ENCODE results near the gene FLNB. TPM values are rescaled to one million over a fixed set of nuclear protein-coding genes. Genes with fewer than 3 reads are reported as not detected.

FLNB gene
- total and polyA plus RNA-seq, 2 experiments from 2014 or later, result 60.6 to 186 TPM

- 64 to 66% methylated on average over 4 of the region's 4 CpGs for WGBS, 2 experiments (ENCODE audit: low coverage in 1 of 2, low lambda C conversion rate in 2 of 2, missing lambda C conversion rate in 2 of 2)
- in situ Hi-C loops (cut with MboI), result no loop called here
- DNase-seq, result peak; percentile 85
Observed at GRCh38 chr3:58032186-58032585, 24.0 kb downstream of the FLNB start.

GRCh38 chr3:58034738-58035523 is 26.7 kb downstream of the FLNB start:
- H3K36me3 ChIP-seq (ENCODE audit: low read depth), result no peaks in the 10 kb centered on the region
- peaks cover 40% of the 10 kb centered on the region for H3K4me1 ChIP-seq (ENCODE audit: insufficient read depth)
- no peak for TF ChIP-seq EZH2phosphoT487 (IDR thresholded peaks at IDR 0.05; ENCODE audit: insufficient read depth, low read depth)
- TF ChIP-seq EZH2 (IDR thresholded peaks at IDR 0.05; ENCODE audit: insufficient read depth, poor library complexity, severe bottlenecking), result no peak
- H3K9ac ChIP-seq, result peak overlapping the region; percentile 32
- no peaks in the 10 kb centered on the region for H3K9me2 ChIP-seq (ENCODE audit: insufficient read depth)
- 56 to 58% methylated on average over 6 of the region's 6 CpGs for WGBS, 2 experiments (ENCODE audit: low coverage in 1 of 2, low lambda C conversion rate in 2 of 2, missing lambda C conversion rate in 2 of 2)
- H3K4me2 ChIP-seq (ENCODE audit: unreplicated experiment), result peak overlapping the region; percentile 49
- no peaks in the 10 kb centered on the region for H4K20me1 ChIP-seq (ENCODE audit: insufficient read depth)
- no peaks in the 10 kb centered on the region for H3K9me3 ChIP-seq (ENCODE audit: low read depth)
- no peaks in the 10 kb centered on the region for H3K27me3 ChIP-seq (replicated peaks; ENCODE audit: insufficient read depth)
- peaks cover 100% of the 10 kb centered on the region for H3K79me2 ChIP-seq (ENCODE audit: insufficient read depth)
- H3F3A ChIP-seq (ENCODE audit: insufficient read depth), result peaks cover 48% of the 10 kb centered on the region
- H3K4me3 ChIP-seq, result no peak overlapping the region
- no peak overlapping the region for H2AFZ ChIP-seq
- DNase-seq, result no peak
- peak overlapping the region; percentile 64 for H3K27ac ChIP-seq
- in situ Hi-C loops (cut with MboI), result no loop called here

More at GRCh38 chr3:58032186-58032585, 24.0 kb downstream of the FLNB start:
- Histone ChIP-seq H3K4me2 (ENCODE audit: unreplicated experiment) (no peak overlapping the region), H3F3A (ENCODE audit: insufficient read depth) (peaks cover 44% of the 10 kb centered on the region), H3K36me3 (ENCODE audit: low read depth) (no peaks in the 10 kb centered on the region), H3K9me2 (ENCODE audit: insufficient read depth) (no peaks in the 10 kb centered on the region), H3K9ac (peak overlapping the region; percentile 51), H3K27ac (peak overlapping the region; percentile 70), H3K9me3 (ENCODE audit: low read depth) (no peaks in the 10 kb centered on the region), H3K27me3 (replicated peaks; ENCODE audit: insufficient read depth) (no peaks in the 10 kb centered on the region), H3K4me1 (ENCODE audit: insufficient read depth) (peaks cover 34% of the 10 kb centered on the region), H3K4me3 (no peak overlapping the region), H4K20me1 (ENCODE audit: insufficient read depth) (no peaks in the 10 kb centered on the region; the same call in 1 of the 2 replicates), H3K79me2 (ENCODE audit: insufficient read depth) (peaks cover 100% of the 10 kb centered on the region), H2AFZ (no peak overlapping the region)
- TF ChIP-seq EZH2 (IDR thresholded peaks at IDR 0.05; ENCODE audit: insufficient read depth, poor library complexity, severe bottlenecking) (no peak), EZH2phosphoT487 (IDR thresholded peaks at IDR 0.05; ENCODE audit: insufficient read depth, low read depth) (no peak)

- in situ Hi-C loops (cut with MboI), result no loop called here
- peak overlapping the region; percentile 64 for H3K27ac ChIP-seq
- no peak overlapping the region for H2AFZ ChIP-seq
- WGBS, 2 experiments (ENCODE audit: low coverage in 1 of 2, low lambda C conversion rate in 2 of 2, missing lambda C conversion rate in 2 of 2), result 28 to 30% methylated on average over 11 of the region's 11 CpGs
- TF ChIP-seq EZH2phosphoT487 (IDR thresholded peaks at IDR 0.05; ENCODE audit: insufficient read depth, low read depth) (no peak), EZH2 (IDR thresholded peaks at IDR 0.05; ENCODE audit: insufficient read depth, poor library complexity, severe bottlenecking) (no peak)
- H3K79me2 ChIP-seq (ENCODE audit: insufficient read depth), result peaks cover 100% of the 10 kb centered on the region
- peak overlapping the region; percentile 11; the same call in 1 of the 2 replicates for H3K4me3 ChIP-seq
- no peaks in the 10 kb centered on the region for H4K20me1 ChIP-seq (ENCODE audit: insufficient read depth)
- no peaks in the 10 kb centered on the region for H3K27me3 ChIP-seq (replicated peaks; ENCODE audit: insufficient read depth)
- DNase-seq, result peak; percentile 76
- peak overlapping the region; percentile 49 for H3K4me2 ChIP-seq (ENCODE audit: unreplicated experiment)
- H3K36me3 ChIP-seq (ENCODE audit: low read depth), result no peaks in the 10 kb centered on the region
- no peaks in the 10 kb centered on the region for H3K9me3 ChIP-seq (ENCODE audit: low read depth)
- H3K9me2 ChIP-seq (ENCODE audit: insufficient read depth), result no peaks in the 10 kb centered on the region
- H3K9ac ChIP-seq, result peak overlapping the region; percentile 47
- peaks cover 46% of the 10 kb centered on the region for H3F3A ChIP-seq (ENCODE audit: insufficient read depth)
- peaks cover 42% of the 10 kb centered on the region for H3K4me1 ChIP-seq (ENCODE audit: insufficient read depth)
Observed at GRCh38 chr3:58035524-58036255, 27.5 kb downstream of the FLNB start.

- peaks cover 50% of the 10 kb centered on the region for H3K4me1 ChIP-seq (ENCODE audit: insufficient read depth)
- peaks cover 100% of the 10 kb centered on the region for H3K79me2 ChIP-seq (ENCODE audit: insufficient read depth)
- H3K4me2 ChIP-seq (ENCODE audit: unreplicated experiment), result peak overlapping the region; percentile 49
- in situ Hi-C loops (cut with MboI), result no loop called here
- no peak for TF ChIP-seq EZH2 (IDR thresholded peaks at IDR 0.05; ENCODE audit: insufficient read depth, poor library complexity, severe bottlenecking)
- H3K9ac ChIP-seq, result peak overlapping the region; percentile 47
- 0 out of 2 replicates have a peak overlapping the region, but pooled peaks have one; percentile 11 for H3K4me3 ChIP-seq
- H3K27ac ChIP-seq, result peak overlapping the region; percentile 64
- H4K20me1 ChIP-seq (ENCODE audit: insufficient read depth), result no peaks in the 10 kb centered on the region
- no peaks in the 10 kb centered on the region for H3K9me2 ChIP-seq (ENCODE audit: insufficient read depth)
- DNase-seq, result no peak
- no peak overlapping the region for H2AFZ ChIP-seq
- H3K9me3 ChIP-seq (ENCODE audit: low read depth), result no peaks in the 10 kb centered on the region
- WGBS, 2 experiments (ENCODE audit: low coverage in 1 of 2, low lambda C conversion rate in 2 of 2, missing lambda C conversion rate in 2 of 2), result 86 to 88% methylated on average over 8 of the region's 8 CpGs
- peaks cover 46% of the 10 kb centered on the region for H3F3A ChIP-seq (ENCODE audit: insufficient read depth)
- no peaks in the 10 kb centered on the region for H3K27me3 ChIP-seq (replicated peaks; ENCODE audit: insufficient read depth)
- no peaks in the 10 kb centered on the region for H3K36me3 ChIP-seq (ENCODE audit: low read depth)
Observed at GRCh38 chr3:58036293-58037032, 28.2 kb downstream of the FLNB start.

Data from GM23248 (cell line).